ENCODE measurements around the gene ARHGAP32.

The ARHGAP32 gene

GRCh38 chr11:128940603-128941002 lies 251.5 kb downstream of the ARHGAP32 start:
- Histone ChIP-seq H3K27ac (ENCODE audit: low read depth, low read length) (no peak overlapping the region), H3K9ac (ENCODE audit: low read length in 5 of 5) (no peak overlapping the region), H3K36me3 (ENCODE audit: control insufficient read depth in 5 of 5, insufficient read depth in 5 of 5, low read length in 5 of 5) (no peaks in the 10 kb centered on the region), H3K9me3 (ENCODE audit: control insufficient read depth in 5 of 5, low read length in 5 of 5) (no peaks in the 10 kb centered on the region), H3K4me1 (ENCODE audit: control insufficient read depth in 5 of 5, insufficient read depth in 5 of 5, low read length in 5 of 5) (peaks cover 0 to 11% (median 6%) of the 10 kb centered on the region in 5 donors), H3K4me3 (ENCODE audit: low read depth in 1 of 5, low read length in 5 of 5) (no peak overlapping the region), H3K27me3 (ENCODE audit: control insufficient read depth in 5 of 5, insufficient read depth in 4 of 5, low read length in 5 of 5) (peaks cover 3 to 30% (median 21%) of the 10 kb centered on the region in 5 donors)

- Histone ChIP-seq H3K9ac (ENCODE audit: low read length in 5 of 5) (no peak overlapping the region), H3K4me1 (ENCODE audit: control insufficient read depth in 5 of 5, insufficient read depth in 5 of 5, low read length in 5 of 5) (peaks cover 0 to 11% (median 6%) of the 10 kb centered on the region in 5 donors), H3K4me3 (ENCODE audit: low read depth in 1 of 5, low read length in 5 of 5) (no peak overlapping the region), H3K36me3 (ENCODE audit: control insufficient read depth in 5 of 5, insufficient read depth in 5 of 5, low read length in 5 of 5) (no peaks in the 10 kb centered on the region), H3K27me3 (ENCODE audit: control insufficient read depth in 5 of 5, insufficient read depth in 4 of 5, low read length in 5 of 5) (peaks cover 3 to 30% (median 21%) of the 10 kb centered on the region in 5 donors), H3K27ac (ENCODE audit: low read depth, low read length) (no peak overlapping the region), H3K9me3 (ENCODE audit: control insufficient read depth in 5 of 5, low read length in 5 of 5) (no peaks in the 10 kb centered on the region)
These were observed 252.0 kb downstream of the ARHGAP32 start for GRCh38 chr11:128940156-128940555.

GRCh38 chr11:128939591-128939990 lies 252.5 kb downstream of the ARHGAP32 start:
- Histone ChIP-seq H3K4me1 (ENCODE audit: control insufficient read depth in 5 of 5, insufficient read depth in 5 of 5, low read length in 5 of 5) (peaks cover 0 to 11% (median 6%) of the 10 kb centered on the region in 5 donors), H3K9ac (ENCODE audit: low read length in 5 of 5) (no peak overlapping the region), H3K36me3 (ENCODE audit: control insufficient read depth in 5 of 5, insufficient read depth in 5 of 5, low read length in 5 of 5) (no peaks in the 10 kb centered on the region), H3K27ac (ENCODE audit: low read depth, low read length) (no peak overlapping the region), H3K9me3 (ENCODE audit: control insufficient read depth in 5 of 5, low read length in 5 of 5) (no peaks in the 10 kb centered on the region), H3K27me3 (ENCODE audit: control insufficient read depth in 5 of 5, insufficient read depth in 4 of 5, low read length in 5 of 5) (peaks cover 3 to 27% (median 21%) of the 10 kb centered on the region in 5 donors), H3K4me3 (ENCODE audit: low read depth in 1 of 5, low read length in 5 of 5) (no peak overlapping the region)

GRCh38 chr11:128938156-128938885 lies 253.8 kb downstream of the ARHGAP32 start:
- Histone ChIP-seq H3K4me1 (ENCODE audit: control insufficient read depth in 5 of 5, insufficient read depth in 5 of 5, low read length in 5 of 5) (peaks cover 0 to 7% (median 6%) of the 10 kb centered on the region in 5 donors), H3K27ac (ENCODE audit: low read depth, low read length) (no peak overlapping the region), H3K27me3 (ENCODE audit: control insufficient read depth in 5 of 5, insufficient read depth in 4 of 5, low read length in 5 of 5) (peaks cover 3 to 24% (median 18%) of the 10 kb centered on the region in 5 donors), H3K36me3 (ENCODE audit: control insufficient read depth in 5 of 5, insufficient read depth in 5 of 5, low read length in 5 of 5) (no peaks in the 10 kb centered on the region), H3K9ac (ENCODE audit: low read length in 5 of 5) (no peak overlapping the region), H3K4me3 (ENCODE audit: low read depth in 1 of 5, low read length in 5 of 5) (no peak overlapping the region), H3K9me3 (ENCODE audit: control insufficient read depth in 5 of 5, low read length in 5 of 5) (no peaks in the 10 kb centered on the region)

- Histone ChIP-seq H3K36me3 (ENCODE audit: control insufficient read depth in 5 of 5, insufficient read depth in 5 of 5, low read length in 5 of 5) (no peaks in the 10 kb centered on the region), H3K9me3 (ENCODE audit: control insufficient read depth in 5 of 5, low read length in 5 of 5) (no peaks in the 10 kb centered on the region), H3K4me1 (ENCODE audit: control insufficient read depth in 5 of 5, insufficient read depth in 5 of 5, low read length in 5 of 5) (peaks cover 0 to 7% (median 0%) of the 10 kb centered on the region in 5 donors), H3K27ac (ENCODE audit: low read depth, low read length) (no peak overlapping the region), H3K4me3 (ENCODE audit: low read depth in 1 of 5, low read length in 5 of 5) (no peak overlapping the region), H3K27me3 (ENCODE audit: control insufficient read depth in 5 of 5, insufficient read depth in 4 of 5, low read length in 5 of 5) (peaks cover 3 to 18% (median 14%) of the 10 kb centered on the region in 5 donors), H3K9ac (ENCODE audit: low read length in 5 of 5) (no peak overlapping the region)
These were observed 254.6 kb downstream of the ARHGAP32 start for GRCh38 chr11:128937480-128937879.

- no peak overlapping the region for H3K4me3 ChIP-seq (ENCODE audit: low read depth in 1 of 5, low read length in 5 of 5)
- H3K27me3 ChIP-seq (ENCODE audit: control insufficient read depth in 5 of 5, insufficient read depth in 4 of 5, low read length in 5 of 5), result peaks cover 3 to 14% (median 12%) of the 10 kb centered on the region in 5 donors
- no peaks in the 10 kb centered on the region for H3K36me3 ChIP-seq (ENCODE audit: control insufficient read depth in 5 of 5, insufficient read depth in 5 of 5, low read length in 5 of 5)
- H3K4me1 ChIP-seq (ENCODE audit: control insufficient read depth in 5 of 5, insufficient read depth in 5 of 5, low read length in 5 of 5), result peaks cover 0 to 7% (median 0%) of the 10 kb centered on the region in 5 donors
- H3K9ac ChIP-seq (ENCODE audit: low read length in 5 of 5), result no peak overlapping the region
- no peak overlapping the region for H3K27ac ChIP-seq (ENCODE audit: low read depth, low read length)
- H3K9me3 ChIP-seq (ENCODE audit: control insufficient read depth in 5 of 5, low read length in 5 of 5), result no peaks in the 10 kb centered on the region
These were observed 255.4 kb downstream of the ARHGAP32 start for GRCh38 chr11:128936606-128937251.

GRCh38 chr11:128934926-128935325 lies 257.2 kb downstream of the ARHGAP32 start:
- H3K27ac ChIP-seq (ENCODE audit: low read depth, low read length), result no peak overlapping the region

GRCh38 chr11:128934351-128934750 lies 257.8 kb downstream of the ARHGAP32 start:
- no peak overlapping the region for H3K4me3 ChIP-seq (ENCODE audit: low read depth in 1 of 5, low read length in 5 of 5)
- no peaks in the 10 kb centered on the region for H3K9me3 ChIP-seq (ENCODE audit: control insufficient read depth in 5 of 5, low read length in 5 of 5)
- peaks cover 0 to 7% (median 0%) of the 10 kb centered on the region in 5 donors for H3K4me1 ChIP-seq (ENCODE audit: control insufficient read depth in 5 of 5, insufficient read depth in 5 of 5, low read length in 5 of 5)
- H3K27ac ChIP-seq (ENCODE audit: low read depth, low read length), result no peak overlapping the region
- H3K27me3 ChIP-seq (ENCODE audit: control insufficient read depth in 5 of 5, insufficient read depth in 4 of 5, low read length in 5 of 5), result peaks cover 0 to 12% (median 4%) of the 10 kb centered on the region in 5 donors
- no peaks in the 10 kb centered on the region for H3K36me3 ChIP-seq (ENCODE audit: control insufficient read depth in 5 of 5, insufficient read depth in 5 of 5, low read length in 5 of 5)
- H3K9ac ChIP-seq (ENCODE audit: low read length in 5 of 5), result no peak overlapping the region

More at GRCh38 chr11:128934926-128935325, 257.2 kb downstream of the ARHGAP32 start:
- H3K9me3 ChIP-seq (ENCODE audit: control insufficient read depth in 5 of 5, low read length in 5 of 5), result no peaks in the 10 kb centered on the region
- H3K4me1 ChIP-seq (ENCODE audit: control insufficient read depth in 5 of 5, insufficient read depth in 5 of 5, low read length in 5 of 5), result peaks cover 0 to 7% (median 0%) of the 10 kb centered on the region in 5 donors
- H3K4me3 ChIP-seq (ENCODE audit: low read depth in 1 of 5, low read length in 5 of 5), result no peak overlapping the region
- H3K36me3 ChIP-seq (ENCODE audit: control insufficient read depth in 5 of 5, insufficient read depth in 5 of 5, low read length in 5 of 5), result no peaks in the 10 kb centered on the region
- peaks cover 0 to 8% (median 0%) of the 10 kb centered on the region in 5 donors for H3K27me3 ChIP-seq (ENCODE audit: control insufficient read depth in 5 of 5, insufficient read depth in 4 of 5, low read length in 5 of 5)
- H3K9ac ChIP-seq (ENCODE audit: low read length in 5 of 5), result no peak overlapping the region

GRCh38 chr11:128933481-128934178 lies 258.5 kb downstream of the ARHGAP32 start:
- no peak overlapping the region for H3K27ac ChIP-seq (ENCODE audit: low read depth, low read length)
- H3K27me3 ChIP-seq (ENCODE audit: control insufficient read depth in 5 of 5, insufficient read depth in 4 of 5, low read length in 5 of 5), result peaks cover 0 to 12% (median 4%) of the 10 kb centered on the region in 5 donors
- H3K4me1 ChIP-seq (ENCODE audit: control insufficient read depth in 5 of 5, insufficient read depth in 5 of 5, low read length in 5 of 5), result peaks cover 0 to 7% (median 0%) of the 10 kb centered on the region in 5 donors
- H3K4me3 ChIP-seq (ENCODE audit: low read depth in 1 of 5, low read length in 5 of 5), result no peak overlapping the region
- H3K9me3 ChIP-seq (ENCODE audit: control insufficient read depth in 5 of 5, low read length in 5 of 5), result no peaks in the 10 kb centered on the region
- no peak overlapping the region for H3K9ac ChIP-seq (ENCODE audit: low read length in 5 of 5)
- no peaks in the 10 kb centered on the region for H3K36me3 ChIP-seq (ENCODE audit: control insufficient read depth in 5 of 5, insufficient read depth in 5 of 5, low read length in 5 of 5)
